ENCODE data around the gene DHCR7.
"Not testable (repeated sequence)": the region's sequence is repeated elsewhere in the genome, so short reads cannot be mapped to it uniquely, and the experiment has no call there.

Gene DHCR7

DNA sequence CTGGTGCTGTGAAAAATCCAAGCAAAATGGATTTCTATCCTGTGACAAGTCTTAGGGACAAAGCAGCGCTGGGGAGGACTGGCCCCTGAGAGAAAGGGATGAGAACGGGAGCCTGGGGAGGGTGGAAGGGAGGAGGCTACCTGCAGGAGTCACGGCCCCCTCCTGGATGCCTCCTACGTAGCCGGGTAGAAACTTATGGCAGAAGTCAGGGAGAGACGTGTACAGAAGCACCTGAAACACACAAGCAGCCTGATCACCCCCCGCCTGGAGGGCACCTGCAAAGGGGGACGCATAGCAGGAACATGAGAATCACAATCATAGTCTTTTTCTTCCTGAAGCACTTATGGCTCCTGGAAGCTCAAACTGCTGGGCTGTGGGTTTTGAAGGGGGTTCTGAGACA is 6.1 kb downstream of the DHCR7 start:
- DNase-seq (ENCODE audit: low read depth in 2 of 3, low spot score in 1 of 3) = no peak

- DNase-seq (ENCODE audit: low read depth in 2 of 3, low spot score in 1 of 3) = no peak
Measured at GRCh38 chr11:71441251-71441650, 6.9 kb downstream of the DHCR7 start.

DNA sequence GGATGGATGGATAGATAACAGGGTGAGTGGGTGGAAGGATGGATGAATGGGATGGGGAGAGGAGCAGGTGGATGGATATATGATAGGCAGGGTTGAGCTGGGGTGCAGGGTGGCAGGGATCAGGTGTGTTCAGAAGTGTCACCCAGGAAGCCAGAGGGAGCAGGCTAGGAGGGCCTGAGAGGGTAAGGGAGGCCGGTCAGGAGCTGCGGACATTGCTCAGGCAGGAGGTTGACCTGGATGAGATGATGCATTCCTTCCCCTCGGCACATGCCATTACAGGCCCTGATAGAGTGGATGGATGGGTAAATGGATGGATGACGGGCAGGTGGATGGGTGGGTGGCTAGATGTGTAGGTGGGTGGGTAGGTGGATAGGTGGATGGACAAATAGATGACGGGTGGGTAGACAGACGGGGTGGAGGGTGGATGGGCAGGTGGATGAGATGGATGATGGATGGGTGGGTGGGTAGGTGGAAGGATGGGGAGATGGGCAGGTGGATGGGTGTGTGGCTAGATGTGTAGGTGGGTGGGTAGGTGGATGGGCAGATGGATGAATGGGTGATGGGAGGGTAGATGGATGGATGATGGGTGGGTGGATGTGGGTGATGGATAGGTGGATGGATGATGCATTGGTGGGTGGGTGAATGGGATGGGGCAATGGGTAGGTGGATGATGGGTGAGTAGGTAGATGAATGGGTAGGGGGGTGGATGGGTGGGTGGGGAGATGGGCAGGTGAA is 8.0 kb downstream of the DHCR7 start:
- DNase-seq (ENCODE audit: low read depth in 2 of 3, low spot score in 1 of 3) = no peak

DNA sequence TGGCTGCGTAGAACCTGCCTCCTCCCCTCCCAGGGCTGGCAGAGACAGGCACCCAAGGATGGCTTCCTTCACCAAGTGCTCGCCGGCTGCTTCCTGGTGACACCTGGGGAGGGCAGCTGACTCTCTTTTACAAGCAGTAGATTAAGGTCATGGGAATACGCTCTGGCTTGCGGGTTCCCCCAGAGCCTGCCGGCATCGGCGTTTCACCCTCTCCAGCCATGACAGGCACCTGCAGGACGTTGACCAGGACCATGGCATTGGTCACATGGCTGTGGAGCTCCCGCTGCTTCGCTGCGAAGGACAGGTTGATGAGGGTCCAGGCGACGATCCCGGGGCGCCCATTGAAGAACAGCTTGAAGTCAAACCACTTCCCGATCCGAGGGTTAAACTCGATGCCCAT is 9.5 kb downstream of the DHCR7 start:
- no peak for DNase-seq (ENCODE audit: low read depth in 2 of 3, low spot score in 1 of 3)

- DNase-seq (ENCODE audit: low read depth in 2 of 3, low spot score in 1 of 3) = no peak
Measured at GRCh38 chr11:71437879-71438278, 10.3 kb downstream of the DHCR7 start.

DNA sequence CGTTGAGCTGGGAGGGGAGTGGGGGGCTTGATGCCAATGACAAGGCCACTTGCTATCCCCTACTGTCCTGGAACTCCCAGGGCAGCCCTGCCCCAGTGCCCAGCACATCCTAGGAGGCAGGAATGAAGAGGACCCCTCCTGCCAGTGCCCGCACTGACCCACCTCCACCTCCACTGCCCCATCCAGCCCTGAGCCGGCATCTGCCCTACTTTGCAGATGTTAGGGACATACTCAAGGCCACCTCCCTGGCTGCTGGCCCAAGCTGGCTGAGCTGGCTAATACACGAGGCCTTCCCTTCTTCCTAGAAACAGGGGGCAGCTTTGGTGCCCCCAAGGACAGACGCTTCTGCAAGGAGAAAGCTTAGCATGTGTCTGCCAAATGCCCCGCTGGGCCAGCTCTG is 10.8 kb downstream of the DHCR7 start:
- DNase-seq (ENCODE audit: low read depth in 2 of 3, low spot score in 1 of 3) = no peak

- no peak for DNase-seq (ENCODE audit: low read depth in 2 of 3, low spot score in 1 of 3)
Measured at GRCh38 chr11:71436861-71437260, 11.3 kb downstream of the DHCR7 start.

GRCh38 chr11:71435278-71435951 is 12.8 kb downstream of the DHCR7 start:
- DNase-seq (ENCODE audit: low read depth in 2 of 3, low spot score in 1 of 3) = no peak

GRCh38 chr11:71434576-71435130 is 13.5 kb downstream of the DHCR7 start:
- no peak for DNase-seq (ENCODE audit: low read depth in 2 of 3, low spot score in 1 of 3)

GRCh38 chr11:71433648-71434450 is 14.3 kb downstream of the DHCR7 start:
- DNase-seq (ENCODE audit: low read depth in 2 of 3, low spot score in 1 of 3) = no peak

GRCh38 chr11:71432761-71433647 is 15.2 kb downstream of the DHCR7 start:
- DNase-seq (ENCODE audit: low read depth in 2 of 3, low spot score in 1 of 3) = no peak

DNA sequence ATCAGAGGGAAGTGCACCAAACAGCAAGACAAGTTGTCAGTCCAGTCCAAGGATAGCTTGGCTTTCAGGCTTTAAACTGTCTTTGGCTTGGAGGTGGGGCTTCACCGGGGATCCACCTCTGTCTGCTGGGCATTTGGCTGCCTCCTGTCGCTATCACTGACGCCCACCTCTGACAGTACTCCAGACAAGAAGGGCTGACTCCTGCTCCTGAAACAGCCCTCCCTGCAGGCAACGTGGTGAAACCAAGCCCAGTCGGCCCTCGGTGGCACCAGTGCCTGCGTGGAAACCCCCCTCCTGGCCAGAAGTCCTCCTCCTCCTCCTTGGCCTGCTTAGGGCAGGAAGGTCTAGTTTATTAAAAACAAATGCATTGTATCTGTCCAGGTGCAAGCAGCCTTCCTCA is 16.9 kb downstream of the DHCR7 start:
- no peak for DNase-seq (ENCODE audit: low read depth in 2 of 3, low spot score in 1 of 3)

DNA sequence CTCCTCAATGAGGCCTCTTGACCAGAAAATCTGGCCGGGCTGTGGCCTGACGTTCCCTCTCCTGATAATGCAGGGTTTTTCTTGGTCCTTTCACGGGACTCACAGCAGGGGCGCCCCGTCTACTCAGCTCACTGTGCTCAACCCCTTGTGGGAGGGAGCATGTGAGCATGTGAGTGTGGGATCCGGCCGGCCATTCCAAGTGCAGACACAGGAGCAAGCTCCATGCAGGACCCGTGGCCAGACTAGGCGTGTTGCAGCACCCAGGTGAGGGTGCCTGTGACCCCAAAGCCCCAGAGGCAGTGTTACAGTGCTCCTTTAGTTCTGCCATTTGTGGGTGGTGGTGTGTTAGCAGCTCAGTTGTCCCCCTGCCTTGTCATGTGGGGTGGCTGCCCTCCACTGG is 18.0 kb downstream of the DHCR7 start:
- DNase-seq (ENCODE audit: low read depth in 2 of 3, low spot score in 1 of 3) = no peak

- no peak for DNase-seq (ENCODE audit: low read depth in 2 of 3, low spot score in 1 of 3)
Measured at GRCh38 chr11:71429701-71430100, 18.5 kb downstream of the DHCR7 start.

- no peak for DNase-seq (ENCODE audit: low read depth in 2 of 3, low spot score in 1 of 3)
Measured at GRCh38 chr11:71428861-71429435, 19.2 kb downstream of the DHCR7 start.

DNA sequence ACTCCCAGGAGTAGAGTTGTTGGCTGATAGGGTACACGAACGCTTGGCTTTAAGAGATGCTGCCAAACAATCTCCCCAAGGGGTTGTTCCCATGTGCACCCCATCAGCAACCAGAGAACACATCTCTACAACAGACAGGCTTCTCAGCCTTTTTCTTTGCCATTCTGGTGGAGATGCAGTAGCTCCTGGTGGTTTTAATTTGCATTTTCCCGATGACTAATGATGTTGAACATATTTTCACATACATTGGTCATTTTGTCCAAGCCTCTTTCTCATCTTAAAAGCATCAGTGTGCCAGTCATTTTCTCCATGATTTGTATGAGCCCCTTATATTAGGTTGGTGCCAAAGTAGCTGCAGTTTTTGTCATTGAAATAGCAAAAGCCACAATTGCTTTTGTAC is 21.8 kb downstream of the DHCR7 start:
- no peak for DNase-seq (ENCODE audit: low read depth in 2 of 3, low spot score in 1 of 3)

- no peak for DNase-seq (ENCODE audit: low read depth in 2 of 3, low spot score in 1 of 3)
Measured at GRCh38 chr11:71425860-71426259, 22.3 kb downstream of the DHCR7 start.

DNA sequence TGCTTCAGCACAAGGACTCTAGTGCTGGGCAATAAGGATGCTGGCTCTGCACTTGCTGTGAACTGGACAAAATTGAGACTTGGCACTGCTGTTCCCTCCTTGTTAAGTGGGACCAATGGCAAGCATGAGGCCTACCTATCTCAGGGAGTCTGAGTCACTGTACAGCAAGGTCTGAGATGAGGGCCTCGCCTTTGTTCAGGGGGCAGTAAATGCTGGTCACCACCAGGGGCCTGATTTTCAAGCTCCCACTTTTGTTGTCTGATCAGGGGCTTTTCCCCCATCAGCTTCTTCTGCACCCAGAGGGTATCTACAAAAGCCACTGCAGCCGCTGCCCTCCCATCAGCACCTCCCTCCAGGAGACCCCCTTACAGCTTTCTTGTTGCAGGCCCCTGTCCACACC is 22.8 kb downstream of the DHCR7 start:
- DNase-seq (ENCODE audit: low read depth in 2 of 3, low spot score in 1 of 3) = no peak

GRCh38 chr11:71423181-71423790 is 24.9 kb downstream of the DHCR7 start:
- no peak for DNase-seq (ENCODE audit: low read depth in 2 of 3, low spot score in 1 of 3)

DNA sequence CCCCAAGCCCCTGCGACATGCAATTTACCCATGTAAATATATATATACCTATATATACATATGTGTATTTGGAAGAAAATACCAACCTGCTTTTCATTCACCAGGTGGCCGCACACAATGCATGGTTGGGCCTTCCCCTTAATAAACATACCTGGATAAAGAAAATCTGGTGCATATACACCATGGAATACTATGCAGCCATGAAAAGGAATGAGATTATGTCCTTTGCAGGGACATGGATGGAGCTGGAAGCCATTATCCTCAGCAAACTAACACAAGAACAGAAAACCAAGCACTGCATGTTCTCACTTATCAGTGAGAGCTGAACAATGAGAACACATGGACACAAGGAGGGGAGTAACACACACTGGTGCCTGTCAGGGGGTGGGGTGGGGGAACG is 25.9 kb downstream of the DHCR7 start:
- not testable (repeated sequence) for DNase-seq (ENCODE audit: low read depth in 2 of 3, low spot score in 1 of 3)
